Measurements from ENCODE around the gene TMEM39B. TPM values are rescaled to one million over a fixed set of nuclear protein-coding genes. Genes with fewer than 3 reads are reported as not detected.
"Not testable (repeated sequence)": the region's sequence is repeated elsewhere in the genome, so short reads cannot be mapped to it uniquely, and the experiment has no call there.

The TMEM39B gene
- total RNA-seq, 1 experiment from 2014 or later = 22.8 TPM

DNA sequence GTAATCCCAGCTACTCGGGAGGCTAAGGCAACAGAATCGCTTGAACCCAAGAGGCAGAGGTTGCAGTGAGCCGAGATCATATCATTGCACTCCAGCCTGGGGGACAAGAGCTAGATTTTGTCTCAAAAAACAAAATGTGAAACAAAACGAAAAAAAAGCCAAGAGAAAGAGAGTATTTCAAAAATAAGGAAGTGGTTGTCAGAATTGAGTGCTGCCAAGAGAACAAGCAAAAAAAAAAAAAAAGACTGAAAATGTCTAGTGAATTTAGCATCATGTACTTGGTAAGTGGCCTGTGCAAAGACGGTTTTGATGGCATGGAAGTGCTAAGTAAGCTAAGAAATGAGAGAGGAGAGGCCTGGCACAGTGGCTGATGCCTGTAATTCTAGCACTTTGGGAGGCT is 49.4 kb downstream of the TMEM39B start:
- no peaks in the 10 kb centered on the region for H3K27me3 ChIP-seq (ENCODE audit: insufficient read depth, low read length)
- no peak overlapping the region for H3K27ac ChIP-seq (ENCODE audit: low read depth, low read length)
- ChIA-PET CTCF (no interaction called here), POLR2A (no interaction called here), RAD21 (ENCODE audit: low non-redundant PET in 1 of 2, low total read pairs in 2 of 2, uncharacterized antibody in 2 of 2, unreplicated experiment in 2 of 2) (no interaction called here)
- no peak overlapping the region for H2AFZ ChIP-seq (ENCODE audit: low read depth, low read length, poor library complexity, severe bottlenecking)
- ATAC-seq = no peak
- intact Hi-C loops (cut with micrococcal nuclease) = no loop called here
- H3K4me3 ChIP-seq (replicated peaks in 1 of 2; ENCODE audit: low read depth in 1 of 2, low read length in 2 of 2) = no peak overlapping the region
- H3K79me2 ChIP-seq (ENCODE audit: insufficient read depth, low read length) = peaks cover 97% of the 10 kb centered on the region
- no peaks in the 10 kb centered on the region for H3K9me2 ChIP-seq (ENCODE audit: insufficient read depth)
- TF ChIP-seq, protein P1, sequence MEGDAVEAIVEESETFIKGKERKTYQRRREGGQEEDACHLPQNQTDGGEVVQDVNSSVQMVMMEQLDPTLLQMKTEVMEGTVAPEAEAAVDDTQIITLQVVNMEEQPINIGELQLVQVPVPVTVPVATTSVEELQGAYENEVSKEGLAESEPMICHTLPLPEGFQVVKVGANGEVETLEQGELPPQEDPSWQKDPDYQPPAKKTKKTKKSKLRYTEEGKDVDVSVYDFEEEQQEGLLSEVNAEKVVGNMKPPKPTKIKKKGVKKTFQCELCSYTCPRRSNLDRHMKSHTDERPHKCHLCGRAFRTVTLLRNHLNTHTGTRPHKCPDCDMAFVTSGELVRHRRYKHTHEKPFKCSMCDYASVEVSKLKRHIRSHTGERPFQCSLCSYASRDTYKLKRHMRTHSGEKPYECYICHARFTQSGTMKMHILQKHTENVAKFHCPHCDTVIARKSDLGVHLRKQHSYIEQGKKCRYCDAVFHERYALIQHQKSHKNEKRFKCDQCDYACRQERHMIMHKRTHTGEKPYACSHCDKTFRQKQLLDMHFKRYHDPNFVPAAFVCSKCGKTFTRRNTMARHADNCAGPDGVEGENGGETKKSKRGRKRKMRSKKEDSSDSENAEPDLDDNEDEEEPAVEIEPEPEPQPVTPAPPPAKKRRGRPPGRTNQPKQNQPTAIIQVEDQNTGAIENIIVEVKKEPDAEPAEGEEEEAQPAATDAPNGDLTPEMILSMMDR (IDR thresholded peaks at IDR 0.05 in 2 of 3, conservative IDR thresholded peaks at IDR 0.05 in 1 of 3; ENCODE audit: borderline replicate concordance in 1 of 3, insufficient read depth in 1 of 3, low read depth in 2 of 3, low read length in 2 of 3) = no peak
- no peak for TF ChIP-seq EZH2phosphoT487 (IDR thresholded peaks at IDR 0.05; ENCODE audit: borderline replicate concordance)
- TF ChIP-seq, protein P2, sequence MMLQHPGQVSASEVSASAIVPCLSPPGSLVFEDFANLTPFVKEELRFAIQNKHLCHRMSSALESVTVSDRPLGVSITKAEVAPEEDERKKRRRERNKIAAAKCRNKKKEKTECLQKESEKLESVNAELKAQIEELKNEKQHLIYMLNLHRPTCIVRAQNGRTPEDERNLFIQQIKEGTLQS (IDR thresholded peaks at IDR 0.05) = no peak
- TF ChIP-seq ZNF274 (IDR thresholded peaks at IDR 0.05; ENCODE audit: low read depth, low read length) = no peak
- TF ChIP-seq, protein P3, sequence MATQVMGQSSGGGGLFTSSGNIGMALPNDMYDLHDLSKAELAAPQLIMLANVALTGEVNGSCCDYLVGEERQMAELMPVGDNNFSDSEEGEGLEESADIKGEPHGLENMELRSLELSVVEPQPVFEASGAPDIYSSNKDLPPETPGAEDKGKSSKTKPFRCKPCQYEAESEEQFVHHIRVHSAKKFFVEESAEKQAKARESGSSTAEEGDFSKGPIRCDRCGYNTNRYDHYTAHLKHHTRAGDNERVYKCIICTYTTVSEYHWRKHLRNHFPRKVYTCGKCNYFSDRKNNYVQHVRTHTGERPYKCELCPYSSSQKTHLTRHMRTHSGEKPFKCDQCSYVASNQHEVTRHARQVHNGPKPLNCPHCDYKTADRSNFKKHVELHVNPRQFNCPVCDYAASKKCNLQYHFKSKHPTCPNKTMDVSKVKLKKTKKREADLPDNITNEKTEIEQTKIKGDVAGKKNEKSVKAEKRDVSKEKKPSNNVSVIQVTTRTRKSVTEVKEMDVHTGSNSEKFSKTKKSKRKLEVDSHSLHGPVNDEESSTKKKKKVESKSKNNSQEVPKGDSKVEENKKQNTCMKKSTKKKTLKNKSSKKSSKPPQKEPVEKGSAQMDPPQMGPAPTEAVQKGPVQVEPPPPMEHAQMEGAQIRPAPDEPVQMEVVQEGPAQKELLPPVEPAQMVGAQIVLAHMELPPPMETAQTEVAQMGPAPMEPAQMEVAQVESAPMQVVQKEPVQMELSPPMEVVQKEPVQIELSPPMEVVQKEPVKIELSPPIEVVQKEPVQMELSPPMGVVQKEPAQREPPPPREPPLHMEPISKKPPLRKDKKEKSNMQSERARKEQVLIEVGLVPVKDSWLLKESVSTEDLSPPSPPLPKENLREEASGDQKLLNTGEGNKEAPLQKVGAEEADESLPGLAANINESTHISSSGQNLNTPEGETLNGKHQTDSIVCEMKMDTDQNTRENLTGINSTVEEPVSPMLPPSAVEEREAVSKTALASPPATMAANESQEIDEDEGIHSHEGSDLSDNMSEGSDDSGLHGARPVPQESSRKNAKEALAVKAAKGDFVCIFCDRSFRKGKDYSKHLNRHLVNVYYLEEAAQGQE (IDR thresholded peaks at IDR 0.05; ENCODE audit: low read depth) = no peak
- no peak for TF ChIP-seq CBX3 (IDR thresholded peaks at IDR 0.05; ENCODE audit: low read depth)
- no peak for TF ChIP-seq TCF7L2 (IDR thresholded peaks at IDR 0.05; ENCODE audit: borderline replicate concordance, extremely low read depth, insufficient read depth, insufficient read length)
- TF ChIP-seq SIN3A (IDR thresholded peaks at IDR 0.05; ENCODE audit: low read depth) = no peak
- no peak for TF ChIP-seq SP1 (IDR thresholded peaks at IDR 0.05; ENCODE audit: low read depth)
- TF ChIP-seq POLR2AphosphoS5 (IDR thresholded peaks at IDR 0.05; ENCODE audit: low read depth, low read length) = no peak
- TF ChIP-seq, protein P4, sequence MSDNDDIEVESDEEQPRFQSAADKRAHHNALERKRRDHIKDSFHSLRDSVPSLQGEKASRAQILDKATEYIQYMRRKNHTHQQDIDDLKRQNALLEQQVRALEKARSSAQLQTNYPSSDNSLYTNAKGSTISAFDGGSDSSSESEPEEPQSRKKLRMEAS (IDR thresholded peaks at IDR 0.05) = no peak
- no peak for TF ChIP-seq POLR2A (IDR thresholded peaks at IDR 0.05; ENCODE audit: borderline replicate concordance, extremely low read depth, insufficient read depth, insufficient read length)
- no peak for TF ChIP-seq CEBPB (IDR thresholded peaks at IDR 0.05; ENCODE audit: low read depth)
- TF ChIP-seq SRF (IDR thresholded peaks at IDR 0.05; ENCODE audit: low read depth) = no peak
- no peak for TF ChIP-seq ZFX (IDR thresholded peaks at IDR 0.05)
- TF ChIP-seq ELF1 (IDR thresholded peaks at IDR 0.05; ENCODE audit: borderline replicate concordance, low read depth) = no peak
- H3K4me2 ChIP-seq (ENCODE audit: low read length) = 0 out of 2 replicates have a peak overlapping the region, but pooled peaks have one; percentile 40
- no TSS peak for BruUV-seq (replicated peaks)
- DNase-seq (ENCODE audit: low read depth, low spot score) = no peak
- no peak overlapping the region for H3K9ac ChIP-seq (ENCODE audit: low read length)
- H3K36me3 ChIP-seq (ENCODE audit: control insufficient read depth in 1 of 2, insufficient read depth in 2 of 2, low read length in 2 of 2) = no peaks in the 10 kb centered on the region
- no peaks in the 10 kb centered on the region; the same call in 1 of the 2 replicates for H4K20me1 ChIP-seq (ENCODE audit: insufficient read depth)
- H3K4me1 ChIP-seq (ENCODE audit: control insufficient read depth in 1 of 2, insufficient read depth in 2 of 2, low read length in 2 of 2) = peaks cover 2 to 47% of the 10 kb centered on the region in 2 experiments
- H3K9me3 ChIP-seq (ENCODE audit: control insufficient read depth in 1 of 2, insufficient read depth in 1 of 2, low read depth in 1 of 2, low read length in 2 of 2) = no peaks in the 10 kb centered on the region

DNA sequence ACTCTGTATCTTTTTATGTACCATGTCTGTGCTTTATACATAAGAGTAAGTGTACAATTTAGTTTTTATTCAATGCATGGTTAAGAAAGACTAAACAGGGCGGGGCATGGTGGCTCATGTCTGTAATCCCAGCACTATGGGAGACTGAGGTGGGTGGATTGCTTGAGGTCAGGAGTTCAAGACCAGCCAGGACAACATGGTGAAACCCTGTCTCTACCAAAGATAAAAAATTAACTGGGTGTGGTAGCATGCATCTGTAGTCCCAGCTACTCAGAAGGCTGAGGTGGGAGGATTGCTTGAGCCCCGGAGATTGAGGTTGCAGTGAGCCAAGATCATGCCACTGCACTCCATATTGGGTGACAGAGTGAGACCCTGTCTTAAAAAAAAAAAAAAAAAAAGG is 50.6 kb downstream of the TMEM39B start:
- H4K20me1 ChIP-seq (ENCODE audit: insufficient read depth); DNase-seq (ENCODE audit: low read depth, low spot score); CTCF ChIA-PET; BruUV-seq (replicated peaks); H3K27ac ChIP-seq (ENCODE audit: low read depth, low read length); H3K4me3 ChIP-seq (replicated peaks in 1 of 2; ENCODE audit: low read depth in 1 of 2, low read length in 2 of 2); H3K27me3 ChIP-seq (ENCODE audit: insufficient read depth, low read length); intact Hi-C loops (cut with micrococcal nuclease); H2AFZ ChIP-seq (ENCODE audit: low read depth, low read length, poor library complexity, severe bottlenecking); H3K36me3 ChIP-seq (ENCODE audit: control insufficient read depth in 1 of 2, insufficient read depth in 2 of 2, low read length in 2 of 2); H3K9me2 ChIP-seq (ENCODE audit: insufficient read depth); H3K9ac ChIP-seq (ENCODE audit: low read length); RAD21 ChIA-PET (ENCODE audit: low non-redundant PET in 1 of 2, low total read pairs in 2 of 2, uncharacterized antibody in 2 of 2, unreplicated experiment in 2 of 2); ATAC-seq; H3K9me3 ChIP-seq (ENCODE audit: control insufficient read depth in 1 of 2, insufficient read depth in 1 of 2, low read depth in 1 of 2, low read length in 2 of 2): not testable (repeated sequence)
- Histone ChIP-seq H3K79me2 (ENCODE audit: insufficient read depth, low read length) (peaks cover 96% of the 10 kb centered on the region), H3K4me1 (ENCODE audit: control insufficient read depth in 1 of 2, insufficient read depth in 2 of 2, low read length in 2 of 2) (peaks cover 2 to 56% of the 10 kb centered on the region in 2 experiments), H3K4me2 (ENCODE audit: low read length) (peak overlapping the region; percentile 40; the same call in 1 of the 2 replicates)
- POLR2A ChIA-PET = interaction anchor here (0.7 kb wide), 1 partner anchor 76 kb away, joined by 4 read pairs; no protein-coding TSS in a partner anchor

All from HCT116 (cell line).